Upper lobe of left lung (tissue), 4 donors: Measurements from ENCODE around the gene NCK2.

Source experiments
- EP300 ChIP-seq, 4 donors: sonication (generic); formaldehyde crosslinking; IDR thresholded peaks; one replicate each; pipeline ENCODE4 v1.5.1; 2017; ENCODE audit warnings: antibody characterized with exemption in 4 of 4, control low read depth in 2 of 4
- POLR2A ChIP-seq, 4 donors: fragments of 450-650 bp; IDR thresholded peaks; one replicate each; pipeline ENCODE4 v1.5.1; 2016 to 2017; ENCODE audit warnings: antibody characterized with exemption in 4 of 4, mild to moderate bottlenecking in 2 of 4
- TF ChIP-seq, protein P1 (sequence below), 6 experiments: fragments of 450-650 bp in 4 of 6; fragments of 200-600 bp in 2 of 6; sonication (generic) in 2 of 6; IDR thresholded peaks; one replicate each; pipeline ENCODE4 v1.5.1; 2016 to 2019; ENCODE audit warnings: antibody characterized with exemption in 6 of 6

DNA sequence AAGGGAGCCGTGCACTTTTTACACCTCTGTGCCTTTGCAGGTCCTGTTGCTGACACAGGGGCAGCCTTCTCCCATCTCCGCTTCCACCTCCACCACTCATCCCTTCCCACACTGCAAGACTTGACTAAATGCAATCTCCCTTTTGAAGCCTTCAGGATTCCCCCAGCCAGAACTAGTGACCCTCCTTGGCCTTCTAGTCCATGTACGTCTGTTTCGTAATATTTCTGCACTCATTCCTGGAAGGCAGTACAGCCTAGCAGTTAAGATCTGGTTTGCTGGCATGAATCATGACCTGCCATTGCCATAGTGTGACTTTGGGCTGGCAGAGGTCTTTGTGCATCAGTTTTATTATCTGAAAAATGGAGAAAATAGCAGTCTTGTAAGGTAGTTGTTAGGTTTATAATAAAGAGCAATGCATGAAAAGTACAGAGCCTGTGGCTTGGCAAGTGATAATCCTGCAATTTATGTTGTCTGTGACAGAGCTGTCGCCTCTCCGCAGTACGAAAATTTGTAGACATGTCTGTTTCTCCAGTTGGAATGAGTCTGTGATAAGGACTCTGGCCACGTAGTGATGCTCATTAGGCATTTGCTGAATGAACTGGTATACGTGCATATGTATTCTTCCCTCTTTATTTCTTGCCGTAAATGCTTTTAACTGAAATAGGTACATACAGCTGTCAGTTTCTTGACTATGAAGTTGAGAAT lies 36.7 kb downstream of the NCK2 start:
- TF ChIP-seq, protein P1, sequence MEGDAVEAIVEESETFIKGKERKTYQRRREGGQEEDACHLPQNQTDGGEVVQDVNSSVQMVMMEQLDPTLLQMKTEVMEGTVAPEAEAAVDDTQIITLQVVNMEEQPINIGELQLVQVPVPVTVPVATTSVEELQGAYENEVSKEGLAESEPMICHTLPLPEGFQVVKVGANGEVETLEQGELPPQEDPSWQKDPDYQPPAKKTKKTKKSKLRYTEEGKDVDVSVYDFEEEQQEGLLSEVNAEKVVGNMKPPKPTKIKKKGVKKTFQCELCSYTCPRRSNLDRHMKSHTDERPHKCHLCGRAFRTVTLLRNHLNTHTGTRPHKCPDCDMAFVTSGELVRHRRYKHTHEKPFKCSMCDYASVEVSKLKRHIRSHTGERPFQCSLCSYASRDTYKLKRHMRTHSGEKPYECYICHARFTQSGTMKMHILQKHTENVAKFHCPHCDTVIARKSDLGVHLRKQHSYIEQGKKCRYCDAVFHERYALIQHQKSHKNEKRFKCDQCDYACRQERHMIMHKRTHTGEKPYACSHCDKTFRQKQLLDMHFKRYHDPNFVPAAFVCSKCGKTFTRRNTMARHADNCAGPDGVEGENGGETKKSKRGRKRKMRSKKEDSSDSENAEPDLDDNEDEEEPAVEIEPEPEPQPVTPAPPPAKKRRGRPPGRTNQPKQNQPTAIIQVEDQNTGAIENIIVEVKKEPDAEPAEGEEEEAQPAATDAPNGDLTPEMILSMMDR (IDR thresholded peaks at IDR 0.05): no peak
- TF ChIP-seq EP300 (IDR thresholded peaks at IDR 0.05) (no peak), POLR2A (IDR thresholded peaks at IDR 0.05) (no peak)
